Prostate gland (tissue), 2 donors: Measurements from ENCODE around the gene C6orf52.

ENCODE experiments used
- POLR2A ChIP-seq: fragments of 450-650 bp; IDR thresholded peaks from one replicate; pipeline ENCODE4 v1.6.1; 2016; ENCODE audit warnings: antibody characterized with exemption, mild to moderate bottlenecking
- POLR2AphosphoS5 ChIP-seq: sonication (generic); formaldehyde crosslinking; IDR thresholded peaks from one replicate; pipeline ENCODE4 v1.6.1; 2017; ENCODE audit warnings: antibody characterized with exemption
- TF ChIP-seq, protein P1 (sequence below), 4 experiments: fragments of 200-600 bp in 2 of 4; fragments of 450-650 bp in 2 of 4; sonication (generic) in 2 of 4; IDR thresholded peaks; 1 replicate in 3 of 4; 2 replicates in 1 of 4; pipeline ENCODE4 v1.5.1; 2016 to 2019; ENCODE audit warnings: antibody characterized with exemption in 4 of 4, mild to moderate bottlenecking in 2 of 4, moderate library complexity in 2 of 4

DNA sequence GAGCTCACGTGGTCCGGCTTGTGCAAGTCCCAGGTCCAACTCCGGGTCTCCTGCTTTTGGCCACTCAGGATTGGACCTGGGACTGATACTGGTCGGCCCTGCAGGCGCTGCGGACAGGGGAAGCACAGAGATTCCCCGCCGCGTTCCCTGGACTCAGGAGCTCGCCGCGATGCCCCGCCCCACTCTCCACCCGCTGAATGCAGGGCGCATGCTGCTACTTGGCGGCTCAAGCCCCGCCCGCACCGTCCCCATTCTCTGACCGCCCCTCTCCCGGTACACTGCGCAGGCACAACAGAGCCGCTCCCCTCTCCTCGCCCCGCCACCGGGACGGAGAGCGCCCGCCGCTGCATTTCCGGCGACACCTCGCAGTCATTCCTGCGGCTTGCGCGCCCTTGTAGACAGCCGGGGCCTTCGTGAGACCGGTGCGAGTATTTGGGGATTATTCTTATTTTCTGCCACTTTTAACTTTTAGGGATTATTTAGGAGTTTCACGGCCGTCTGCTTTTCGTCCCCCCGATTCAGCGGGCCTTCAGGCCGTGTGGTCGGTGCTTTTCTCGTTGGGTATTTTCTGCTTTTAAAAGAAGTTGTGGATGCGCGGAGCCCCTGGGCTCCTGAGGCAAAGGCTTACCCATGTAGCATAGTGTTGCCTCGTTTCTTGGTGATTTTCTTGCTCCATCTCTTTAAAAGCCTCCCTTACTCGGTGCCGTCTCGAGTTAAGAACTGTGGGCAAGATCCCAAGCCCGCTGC is 28.6 kb upstream of the C6orf52 start, which contains the start of gene TMEM14C:
- TF ChIP-seq, protein P1, sequence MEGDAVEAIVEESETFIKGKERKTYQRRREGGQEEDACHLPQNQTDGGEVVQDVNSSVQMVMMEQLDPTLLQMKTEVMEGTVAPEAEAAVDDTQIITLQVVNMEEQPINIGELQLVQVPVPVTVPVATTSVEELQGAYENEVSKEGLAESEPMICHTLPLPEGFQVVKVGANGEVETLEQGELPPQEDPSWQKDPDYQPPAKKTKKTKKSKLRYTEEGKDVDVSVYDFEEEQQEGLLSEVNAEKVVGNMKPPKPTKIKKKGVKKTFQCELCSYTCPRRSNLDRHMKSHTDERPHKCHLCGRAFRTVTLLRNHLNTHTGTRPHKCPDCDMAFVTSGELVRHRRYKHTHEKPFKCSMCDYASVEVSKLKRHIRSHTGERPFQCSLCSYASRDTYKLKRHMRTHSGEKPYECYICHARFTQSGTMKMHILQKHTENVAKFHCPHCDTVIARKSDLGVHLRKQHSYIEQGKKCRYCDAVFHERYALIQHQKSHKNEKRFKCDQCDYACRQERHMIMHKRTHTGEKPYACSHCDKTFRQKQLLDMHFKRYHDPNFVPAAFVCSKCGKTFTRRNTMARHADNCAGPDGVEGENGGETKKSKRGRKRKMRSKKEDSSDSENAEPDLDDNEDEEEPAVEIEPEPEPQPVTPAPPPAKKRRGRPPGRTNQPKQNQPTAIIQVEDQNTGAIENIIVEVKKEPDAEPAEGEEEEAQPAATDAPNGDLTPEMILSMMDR (IDR thresholded peaks at IDR 0.05), result peak in 2 of 4 experiments; percentile 6 to 17
- TF ChIP-seq POLR2AphosphoS5 (peak; percentile 96), POLR2A (peak; percentile 92)
